HG03066 (cell line): ENCODE measurements around the gene CDHR3.
"Not testable (repeated sequence)": the region's sequence is repeated elsewhere in the genome, so short reads cannot be mapped to it uniquely, and the experiment has no call there.

ENCODE experiments used
- ATAC-seq: cut with Tn5 transposase; IDR thresholded peaks from one replicate; pipeline ENCODE4 v1.9.1; 2021; ENCODE audit warnings: low read depth; ENCODE audit not compliant: unreplicated experiment

CDHR3 gene

GRCh38 chr7:105963038-105963667 is at the start of gene CDHR3:
TSS of gene CDHR3 (plus strand) at chr7:105963264. CDS start at chr7:105963319, 55 bp downstream.
- ATAC-seq: no peak

- ATAC-seq: no peak
These were observed 49.1 kb upstream of the CDHR3 start for GRCh38 chr7:105913947-105914346.

- ATAC-seq: no peak
These were observed 46.5 kb upstream of the CDHR3 start for GRCh38 chr7:105916603-105917002.

GRCh38 chr7:105917659-105918058 is 45.4 kb upstream of the CDHR3 start:
- no peak for ATAC-seq

- ATAC-seq: no peak
These were observed 42.3 kb upstream of the CDHR3 start for GRCh38 chr7:105920766-105921165.

GRCh38 chr7:105924945-105925344 is 38.1 kb upstream of the CDHR3 start:
- ATAC-seq: no peak

- no peak for ATAC-seq
These were observed 36.9 kb upstream of the CDHR3 start for GRCh38 chr7:105926131-105926530.

GRCh38 chr7:105931179-105931578 is 31.9 kb upstream of the CDHR3 start:
- ATAC-seq: no peak

- ATAC-seq: no peak
These were observed 30.1 kb upstream of the CDHR3 start for GRCh38 chr7:105932835-105933477.

- ATAC-seq: no peak
These were observed 28.4 kb upstream of the CDHR3 start for GRCh38 chr7:105934572-105935185.

GRCh38 chr7:105935250-105935649 is 27.8 kb upstream of the CDHR3 start:
- no peak for ATAC-seq

- no peak for ATAC-seq
These were observed 25.7 kb upstream of the CDHR3 start for GRCh38 chr7:105937411-105937810.

- ATAC-seq: no peak
These were observed 23.0 kb upstream of the CDHR3 start for GRCh38 chr7:105940109-105940508.

- ATAC-seq: no peak
These were observed 21.5 kb upstream of the CDHR3 start for GRCh38 chr7:105941596-105941995.

GRCh38 chr7:105943486-105943885 is 19.6 kb upstream of the CDHR3 start:
- ATAC-seq: no peak

GRCh38 chr7:105945848-105946247 is 17.2 kb upstream of the CDHR3 start:
- no peak for ATAC-seq

- ATAC-seq: no peak
These were observed 11.5 kb upstream of the CDHR3 start for GRCh38 chr7:105951597-105951996.

GRCh38 chr7:105952917-105953595 is 10.0 kb upstream of the CDHR3 start:
- no peak for ATAC-seq

- ATAC-seq: no peak
These were observed 8.4 kb upstream of the CDHR3 start for GRCh38 chr7:105954711-105955110.

- not testable (repeated sequence) for ATAC-seq
These were observed 7.2 kb upstream of the CDHR3 start for GRCh38 chr7:105955651-105956466.

- ATAC-seq: no peak
These were observed 5.1 kb upstream of the CDHR3 start for GRCh38 chr7:105958012-105958411.
